Kidney epithelial cell (primary cell): ENCODE measurements around the gene CNDP1. TPM values are rescaled to one million over a fixed set of nuclear protein-coding genes. Genes with fewer than 3 reads are reported as not detected.

Experiments
- DNase-seq: peaks from one replicate; pipeline ENCODE4 v3.0.0-alpha.2; 2010; ENCODE audit warnings: low read depth
- H3K27me3 ChIP-seq: 2 replicates; pipeline ENCODE4 v1.6.0; 2011; ENCODE audit warnings: low read length; ENCODE audit not compliant: control insufficient read depth, insufficient read depth
- H3K36me3 ChIP-seq: 2 replicates; pipeline ENCODE4 v1.5.1; 2011; ENCODE audit warnings: low read length; ENCODE audit not compliant: control insufficient read depth, insufficient read depth
- H3K4me3 ChIP-seq: 2 replicates; pipeline ENCODE4 v1.5.1; 2011; ENCODE audit warnings: low read depth, mild to moderate bottlenecking, control low read depth, low read length
- CTCF ChIP-seq: IDR thresholded peaks from 2 replicates; pipeline ENCODE4 v1.5.1; 2011; ENCODE audit warnings: mild to moderate bottlenecking, moderate library complexity, low read length, control low read depth, inconsistent platforms; ENCODE audit not compliant: insufficient read depth, poor library complexity, severe bottlenecking
- total RNA-seq: library from RNA; depleted of rRNA; stranded (reverse); fragments of >200 nt; gene quantifications from 2 replicates; pipeline ENCODE4 v1.2.3, GENCODE V29; 2015

Gene CNDP1
- total RNA-seq, 1 donor from 2014 or later: not detected

- DNase-seq: no peak
- Histone ChIP-seq H3K4me3 (no peak overlapping the region), H3K36me3 (no peaks in the 10 kb centered on the region), H3K27me3 (no peaks in the 10 kb centered on the region)
- no peak for TF ChIP-seq CTCF
These were observed 61.1 kb downstream of the CNDP1 start for GRCh38 chr18:74595431-74595830.

- H3K4me3 ChIP-seq: peak overlapping the region; percentile 91
- TF ChIP-seq CTCF: no peak
- H3K27me3 ChIP-seq: no peaks in the 10 kb centered on the region
- no peak for DNase-seq
- H3K36me3 ChIP-seq: no peaks in the 10 kb centered on the region
These were observed 62.8 kb downstream of the CNDP1 start for GRCh38 chr18:74597034-74597661.

GRCh38 chr18:74597662-74598349, 63.5 kb downstream of the CNDP1 start, which contains the start of gene ZNF407:
Gene ZNF407 (plus strand): TSS chr18:74597870. CDS start chr18:74631020, 33,150 bp downstream.
- Histone ChIP-seq H3K27me3 (no peaks in the 10 kb centered on the region), H3K4me3 (peak within 1 kb of the TSS; percentile 91), H3K36me3 (no peaks in the 10 kb centered on the region)
- peak; percentile 69 for DNase-seq
- TF ChIP-seq CTCF: no peak

- no peaks in the 10 kb centered on the region for H3K27me3 ChIP-seq
- no peak for DNase-seq
- peak; percentile 19 for TF ChIP-seq CTCF
- no peaks in the 10 kb centered on the region for H3K36me3 ChIP-seq
- H3K4me3 ChIP-seq: peak overlapping the region; percentile 91
These were observed 64.2 kb downstream of the CNDP1 start for GRCh38 chr18:74598350-74599001.

GRCh38 chr18:74604361-74604760, 70.1 kb downstream of the CNDP1 start:
- Histone ChIP-seq H3K36me3 (no peaks in the 10 kb centered on the region), H3K4me3 (no peak overlapping the region), H3K27me3 (no peaks in the 10 kb centered on the region)
- DNase-seq: no peak
- no peak for TF ChIP-seq CTCF

- no peak for DNase-seq
- no peaks in the 10 kb centered on the region for H3K36me3 ChIP-seq
- TF ChIP-seq CTCF: no peak
- no peak overlapping the region for H3K4me3 ChIP-seq
- no peaks in the 10 kb centered on the region for H3K27me3 ChIP-seq
These were observed 70.5 kb downstream of the CNDP1 start for GRCh38 chr18:74604774-74605173.
